ENCODE results near the gene ANKLE1.

DNA sequence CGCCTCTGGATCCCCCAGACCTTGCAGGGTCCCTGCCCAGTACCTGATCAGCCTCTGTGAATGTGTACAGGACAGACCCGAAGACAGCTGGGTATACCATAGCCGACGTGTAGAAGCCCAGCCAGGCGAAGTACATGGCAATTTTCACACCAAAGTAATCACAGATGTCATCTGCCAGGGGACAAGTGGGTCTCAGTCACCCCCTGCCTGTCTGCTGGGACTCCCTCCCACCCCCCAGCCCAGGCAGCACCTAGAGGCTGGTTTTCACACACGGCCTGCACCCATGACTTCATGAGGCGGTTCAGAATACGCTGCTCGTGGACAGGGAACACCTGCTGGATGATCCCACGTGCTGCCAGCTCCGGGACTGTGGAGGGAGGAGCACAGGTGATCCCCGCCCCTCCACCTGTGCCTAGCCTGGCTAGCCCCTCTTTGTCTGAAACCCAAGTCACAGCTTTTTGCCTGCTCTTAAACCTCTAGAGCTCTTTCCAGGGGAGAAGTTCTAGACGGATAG is 49.4 kb downstream of the ANKLE1 start:
- TF ChIP-seq, protein P1, sequence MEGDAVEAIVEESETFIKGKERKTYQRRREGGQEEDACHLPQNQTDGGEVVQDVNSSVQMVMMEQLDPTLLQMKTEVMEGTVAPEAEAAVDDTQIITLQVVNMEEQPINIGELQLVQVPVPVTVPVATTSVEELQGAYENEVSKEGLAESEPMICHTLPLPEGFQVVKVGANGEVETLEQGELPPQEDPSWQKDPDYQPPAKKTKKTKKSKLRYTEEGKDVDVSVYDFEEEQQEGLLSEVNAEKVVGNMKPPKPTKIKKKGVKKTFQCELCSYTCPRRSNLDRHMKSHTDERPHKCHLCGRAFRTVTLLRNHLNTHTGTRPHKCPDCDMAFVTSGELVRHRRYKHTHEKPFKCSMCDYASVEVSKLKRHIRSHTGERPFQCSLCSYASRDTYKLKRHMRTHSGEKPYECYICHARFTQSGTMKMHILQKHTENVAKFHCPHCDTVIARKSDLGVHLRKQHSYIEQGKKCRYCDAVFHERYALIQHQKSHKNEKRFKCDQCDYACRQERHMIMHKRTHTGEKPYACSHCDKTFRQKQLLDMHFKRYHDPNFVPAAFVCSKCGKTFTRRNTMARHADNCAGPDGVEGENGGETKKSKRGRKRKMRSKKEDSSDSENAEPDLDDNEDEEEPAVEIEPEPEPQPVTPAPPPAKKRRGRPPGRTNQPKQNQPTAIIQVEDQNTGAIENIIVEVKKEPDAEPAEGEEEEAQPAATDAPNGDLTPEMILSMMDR (IDR thresholded peaks at IDR 0.05 in 8 of 11, conservative IDR thresholded peaks at IDR 0.05 in 3 of 11) = no peak
- TF ChIP-seq POLR2A (IDR thresholded peaks at IDR 0.05) = no peak
- no peak for TF ChIP-seq POLR2AphosphoS5 (IDR thresholded peaks at IDR 0.05)

Measured in spleen (tissue), 7 donors.